HFFc6 (cell line): ENCODE measurements around the gene ARL5B. TPM values are rescaled to one million over a fixed set of nuclear protein-coding genes. Genes with fewer than 3 reads are reported as not detected.

Experiments
- DNase-seq: peaks from one replicate; pipeline ENCODE4 v3.0.0-alpha.2; 2018
- H3K27ac Mint-ChIP-seq: 2 replicates; pipeline ENCODE4 v1.8.0; 2020; ENCODE audit warnings: mild to moderate bottlenecking, mixed read lengths
- H3K27me3 Mint-ChIP-seq: 2 replicates; pipeline ENCODE4 v1.8.0; 2021; ENCODE audit warnings: mild to moderate bottlenecking, moderate library complexity, mixed read lengths; ENCODE audit not compliant: insufficient read depth
- H3K36me3 Mint-ChIP-seq: 2 replicates; pipeline ENCODE4 v1.8.0; 2021; ENCODE audit warnings: low read depth, mixed read lengths
- H3K4me1 Mint-ChIP-seq: 2 replicates; pipeline ENCODE4 v1.8.0; 2020; ENCODE audit warnings: low read depth, mixed read lengths
- H3K4me3 Mint-ChIP-seq: 2 replicates; pipeline ENCODE4 v1.8.0; 2020; ENCODE audit warnings: mild to moderate bottlenecking, moderate library complexity, mixed read lengths
- H3K9me3 Mint-ChIP-seq: 2 replicates; pipeline ENCODE4 v1.8.0; 2020; ENCODE audit warnings: mild to moderate bottlenecking, mixed read lengths
- CTCF ChIP-seq: fragments of 200-600 bp; sonication (generic); IDR thresholded peaks from 2 replicates; pipeline ENCODE4 v1.5.0; 2021; ENCODE audit warnings: antibody characterized with exemption, mild to moderate bottlenecking
- total RNA-seq, 6 experiments: library from RNA; stranded (reverse); fragmentation: NEBNext Ultra II Directional; extraction: Animal tissue kit (Norgen Biotek cat#: 25700); gene quantifications; 2 replicates in 1 of 6; 3 replicates in 5 of 6; pipeline ENCODE4 v1.2.3, GENCODE V29; 2021

The ARL5B gene
- total RNA-seq, 6 experiments from 2014 or later, result 6.9 to 9.0 (median 8.7) TPM

GRCh38 chr10:18680754-18681153 is 21.5 kb downstream of the ARL5B start:
- Mint-ChIP-seq H3K27me3 (no peaks in the 10 kb centered on the region), H3K4me3 (no peak overlapping the region), H3K4me1 (peaks cover 48% of the 10 kb centered on the region), H3K27ac (peak overlapping the region; percentile 45; the same call in 1 of the 2 replicates), H3K9me3 (no peaks in the 10 kb centered on the region), H3K36me3 (peaks cover 12% of the 10 kb centered on the region)
- no peak for TF ChIP-seq CTCF
- no peak for DNase-seq

GRCh38 chr10:18681366-18681765 is 22.1 kb downstream of the ARL5B start:
- peaks cover 48% of the 10 kb centered on the region for H3K4me1 Mint-ChIP-seq
- H3K9me3 Mint-ChIP-seq, result no peaks in the 10 kb centered on the region
- DNase-seq, result no peak
- TF ChIP-seq CTCF, result no peak
- H3K27ac Mint-ChIP-seq, result peak overlapping the region; percentile 74
- H3K36me3 Mint-ChIP-seq, result peaks cover 12% of the 10 kb centered on the region
- no peaks in the 10 kb centered on the region for H3K27me3 Mint-ChIP-seq
- peak overlapping the region; percentile 54 for H3K4me3 Mint-ChIP-seq

GRCh38 chr10:18681971-18682411 is 22.8 kb downstream of the ARL5B start:
- Mint-ChIP-seq H3K4me1 (peaks cover 48% of the 10 kb centered on the region), H3K9me3 (no peaks in the 10 kb centered on the region), H3K4me3 (peak overlapping the region; percentile 54), H3K27me3 (no peaks in the 10 kb centered on the region), H3K27ac (peak overlapping the region; percentile 74), H3K36me3 (peaks cover 12% of the 10 kb centered on the region)
- DNase-seq, result no peak
- TF ChIP-seq CTCF, result no peak

GRCh38 chr10:18683427-18683826 is 24.2 kb downstream of the ARL5B start:
- no peak for TF ChIP-seq CTCF
- peak; percentile 65 for DNase-seq
- Mint-ChIP-seq H3K27ac (peak overlapping the region; percentile 74), H3K36me3 (peaks cover 12% of the 10 kb centered on the region), H3K9me3 (no peaks in the 10 kb centered on the region), H3K4me3 (peak overlapping the region; percentile 79), H3K27me3 (no peaks in the 10 kb centered on the region), H3K4me1 (peaks cover 48% of the 10 kb centered on the region)

- H3K27ac Mint-ChIP-seq, result no peak overlapping the region
- peaks cover 48% of the 10 kb centered on the region for H3K4me1 Mint-ChIP-seq
- H3K9me3 Mint-ChIP-seq, result no peaks in the 10 kb centered on the region
- no peak overlapping the region for H3K4me3 Mint-ChIP-seq
- peaks cover 2% of the 10 kb centered on the region; the same call in 1 of the 2 replicates for H3K27me3 Mint-ChIP-seq
- peaks cover 12% of the 10 kb centered on the region for H3K36me3 Mint-ChIP-seq
- TF ChIP-seq CTCF, result no peak
- no peak for DNase-seq
Measured at GRCh38 chr10:18684416-18684815, 25.2 kb downstream of the ARL5B start.

- Mint-ChIP-seq H3K4me1 (peaks cover 48% of the 10 kb centered on the region), H3K9me3 (no peaks in the 10 kb centered on the region), H3K4me3 (no peak overlapping the region), H3K36me3 (peaks cover 12% of the 10 kb centered on the region), H3K27ac (no peak overlapping the region), H3K27me3 (peaks cover 2% of the 10 kb centered on the region; the same call in 1 of the 2 replicates)
- no peak for DNase-seq
- TF ChIP-seq CTCF, result no peak
Measured at GRCh38 chr10:18684953-18685352, 25.7 kb downstream of the ARL5B start.
